Left ventricle myocardium inferior (tissue), 1 donor: ENCODE data around the gene FSIP1. TPM values are rescaled to one million over a fixed set of nuclear protein-coding genes. Genes with fewer than 3 reads are reported as not detected.

ENCODE experiments used
- DNase-seq: peaks from one replicate; pipeline ENCODE4 v3.0.0-alpha.2; 2020
- H3K27ac ChIP-seq: fragments of 200-600 bp; replicated peaks from 2 replicates; pipeline ENCODE4 v1.8.0; 2021
- H3K27me3 ChIP-seq: fragments of 200-600 bp; 2 replicates; pipeline ENCODE4 v1.8.0; 2021; ENCODE audit warnings: low read depth
- H3K36me3 ChIP-seq: fragments of 200-600 bp; 2 replicates; pipeline ENCODE4 v1.8.0; 2021
- H3K4me1 ChIP-seq: fragments of 200-600 bp; 2 replicates; pipeline ENCODE4 v1.8.0; 2021
- H3K4me3 ChIP-seq: fragments of 200-600 bp; 2 replicates; pipeline ENCODE4 v1.8.0; 2021; ENCODE audit warnings: mild to moderate bottlenecking, moderate library complexity
- H3K9me3 ChIP-seq: fragments of 200-600 bp; replicated peaks from 2 replicates; pipeline ENCODE4 v1.8.0; 2021
- CTCF ChIP-seq: fragments of 200-600 bp; IDR thresholded peaks from 2 replicates; pipeline ENCODE4 v1.8.0; 2021; ENCODE audit warnings: antibody characterized with exemption, mild to moderate bottlenecking, borderline replicate concordance
- intact Hi-C: fragments of 100-400 bp; cut with micrococcal nuclease; formaldehyde crosslinking; loops from one replicate; pipeline ENCODE4 v1.11.0; 2022
- total RNA-seq: library from RNA; stranded (reverse); fragmentation: NEBNext Ultra II Directional; extraction: Animal tissue kit (Norgen Biotek cat#: 25700); gene quantifications from one replicate; pipeline ENCODE4 v1.2.1, GENCODE V29; 2021
- donor health status: DM: no; HTN: yes; CAD: no; lungs with severe emphysema.

Gene FSIP1
- total RNA-seq, 1 donor from 2014 or later, result 1.2 TPM

GRCh38 chr15:39627451-39628143, 155.0 kb downstream of the FSIP1 start:
- Histone ChIP-seq H3K27me3 (no peaks in the 10 kb centered on the region), H3K36me3 (no peaks in the 10 kb centered on the region), H3K4me3 (no peak overlapping the region), H3K27ac (peak overlapping the region; percentile 88), H3K9me3 (no peaks in the 10 kb centered on the region), H3K4me1 (peaks cover 80% of the 10 kb centered on the region)
- intact Hi-C loops, result no loop called here
- DNase-seq, result no peak
- TF ChIP-seq CTCF, result no peak

GRCh38 chr15:39625856-39626255, 156.8 kb downstream of the FSIP1 start:
- Histone ChIP-seq H3K4me1 (peaks cover 76% of the 10 kb centered on the region), H3K9me3 (no peaks in the 10 kb centered on the region), H3K36me3 (no peaks in the 10 kb centered on the region), H3K27me3 (no peaks in the 10 kb centered on the region), H3K4me3 (no peak overlapping the region), H3K27ac (peak overlapping the region; percentile 88)
- intact Hi-C loops, result no loop called here
- DNase-seq, result no peak
- no peak for TF ChIP-seq CTCF

GRCh38 chr15:39625451-39625850, 157.2 kb downstream of the FSIP1 start:
- Histone ChIP-seq H3K4me3 (no peak overlapping the region), H3K27me3 (no peaks in the 10 kb centered on the region), H3K4me1 (peaks cover 72% of the 10 kb centered on the region), H3K9me3 (no peaks in the 10 kb centered on the region), H3K36me3 (no peaks in the 10 kb centered on the region), H3K27ac (peak overlapping the region; percentile 88)
- DNase-seq, result no peak
- intact Hi-C loops, result no loop called here
- TF ChIP-seq CTCF, result no peak

- Histone ChIP-seq H3K4me1 (peaks cover 66% of the 10 kb centered on the region), H3K4me3 (no peak overlapping the region), H3K27ac (peak overlapping the region; percentile 88), H3K27me3 (no peaks in the 10 kb centered on the region), H3K36me3 (no peaks in the 10 kb centered on the region), H3K9me3 (no peaks in the 10 kb centered on the region)
- TF ChIP-seq CTCF, result peak; percentile 17
- intact Hi-C loops, result no loop called here
- peak; percentile 45 for DNase-seq
These were observed 157.8 kb downstream of the FSIP1 start for GRCh38 chr15:39624806-39625205.

- Histone ChIP-seq H3K36me3 (no peaks in the 10 kb centered on the region), H3K27ac (no peak overlapping the region), H3K4me3 (no peak overlapping the region), H3K9me3 (no peaks in the 10 kb centered on the region), H3K4me1 (peaks cover 56% of the 10 kb centered on the region), H3K27me3 (no peaks in the 10 kb centered on the region)
- intact Hi-C loops, result no loop called here
- DNase-seq, result no peak
- TF ChIP-seq CTCF, result no peak
These were observed 159.1 kb downstream of the FSIP1 start for GRCh38 chr15:39623529-39623931.
